NCI-H128 (cell line): ENCODE data around the gene FAM131A.
A peak's percentile ranks its signal among the peaks of the same experiment; 100 is the strongest.

ENCODE experiments used
- DNase-seq: peaks from one replicate; lab custom pipeline; 2025; ENCODE audit not compliant: unreplicated experiment; lab: John Stamatoyannopoulos, UW

Gene FAM131A, protein sequence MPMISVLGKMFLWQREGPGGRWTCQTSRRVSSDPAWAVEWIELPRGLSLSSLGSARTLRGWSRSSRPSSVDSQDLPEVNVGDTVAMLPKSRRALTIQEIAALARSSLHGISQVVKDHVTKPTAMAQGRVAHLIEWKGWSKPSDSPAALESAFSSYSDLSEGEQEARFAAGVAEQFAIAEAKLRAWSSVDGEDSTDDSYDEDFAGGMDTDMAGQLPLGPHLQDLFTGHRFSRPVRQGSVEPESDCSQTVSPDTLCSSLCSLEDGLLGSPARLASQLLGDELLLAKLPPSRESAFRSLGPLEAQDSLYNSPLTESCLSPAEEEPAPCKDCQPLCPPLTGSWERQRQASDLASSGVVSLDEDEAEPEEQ

DNA sequence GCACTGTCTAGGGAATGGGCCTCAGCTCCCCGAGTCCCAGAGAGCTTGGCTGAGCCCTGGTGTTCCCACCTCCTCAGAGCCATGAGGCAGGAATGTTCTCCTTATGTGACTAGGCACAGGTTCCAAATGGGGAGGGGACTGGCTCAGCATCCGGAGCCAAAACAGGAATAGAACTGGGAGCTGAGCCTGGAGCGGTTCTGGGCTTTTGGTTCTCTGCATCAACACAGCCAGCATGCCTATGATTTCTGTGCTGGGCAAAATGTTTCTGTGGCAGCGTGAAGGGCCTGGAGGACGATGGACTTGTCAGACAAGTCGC, at the start of gene FAM131A:
Gene FAM131A (plus strand): TSS at position 202 of the 316 bp plus-strand sequence. CDS start 31 bp downstream, at position 233.
- DNase-seq, result no peak

DNA sequence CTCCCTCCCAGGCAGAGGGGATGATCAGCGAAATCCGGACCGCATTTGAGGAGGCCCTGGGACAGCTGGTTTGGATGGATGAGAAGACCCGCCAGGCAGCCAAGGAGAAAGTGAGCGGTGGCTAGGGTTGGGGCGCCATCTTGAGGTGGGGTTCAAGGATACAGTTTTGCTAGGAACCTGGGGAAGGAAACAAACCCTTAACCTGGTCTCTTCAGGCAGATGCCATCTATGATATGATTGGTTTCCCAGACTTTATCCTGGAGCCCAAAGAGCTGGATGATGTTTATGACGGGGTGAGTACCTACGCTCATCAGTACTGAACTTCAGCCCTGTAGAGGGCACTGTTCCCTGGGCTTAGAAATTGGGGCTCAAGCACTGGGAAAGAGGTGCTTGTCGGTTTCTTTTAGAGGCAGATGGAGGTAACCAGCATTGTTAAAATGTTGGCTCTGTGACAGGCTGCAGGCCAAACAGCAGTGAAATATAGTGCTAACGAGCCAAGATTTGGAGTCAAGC, 47.9 kb upstream of the FAM131A start:
- DNase-seq, result peak; percentile 43

DNA sequence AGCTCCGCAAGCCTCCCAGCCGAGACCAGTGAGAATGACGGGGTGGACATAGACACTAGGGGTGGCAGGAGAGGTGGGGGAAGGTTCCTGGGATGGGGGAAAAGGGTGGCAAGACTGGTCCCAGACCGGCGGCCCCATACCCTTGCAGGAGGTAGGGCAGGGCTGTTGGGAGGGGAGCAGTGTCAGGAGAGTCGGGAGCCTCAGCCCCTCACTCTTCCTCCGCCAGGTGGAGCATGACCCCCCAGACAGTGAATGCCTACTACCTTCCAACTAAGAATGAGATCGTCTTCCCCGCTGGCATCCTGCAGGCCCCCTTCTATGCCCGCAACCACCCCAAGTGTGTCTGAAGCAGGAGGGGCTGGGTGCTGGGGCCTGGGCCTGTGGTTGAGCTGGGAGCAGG, 47.1 kb upstream of the FAM131A start:
- no peak for DNase-seq

DNA sequence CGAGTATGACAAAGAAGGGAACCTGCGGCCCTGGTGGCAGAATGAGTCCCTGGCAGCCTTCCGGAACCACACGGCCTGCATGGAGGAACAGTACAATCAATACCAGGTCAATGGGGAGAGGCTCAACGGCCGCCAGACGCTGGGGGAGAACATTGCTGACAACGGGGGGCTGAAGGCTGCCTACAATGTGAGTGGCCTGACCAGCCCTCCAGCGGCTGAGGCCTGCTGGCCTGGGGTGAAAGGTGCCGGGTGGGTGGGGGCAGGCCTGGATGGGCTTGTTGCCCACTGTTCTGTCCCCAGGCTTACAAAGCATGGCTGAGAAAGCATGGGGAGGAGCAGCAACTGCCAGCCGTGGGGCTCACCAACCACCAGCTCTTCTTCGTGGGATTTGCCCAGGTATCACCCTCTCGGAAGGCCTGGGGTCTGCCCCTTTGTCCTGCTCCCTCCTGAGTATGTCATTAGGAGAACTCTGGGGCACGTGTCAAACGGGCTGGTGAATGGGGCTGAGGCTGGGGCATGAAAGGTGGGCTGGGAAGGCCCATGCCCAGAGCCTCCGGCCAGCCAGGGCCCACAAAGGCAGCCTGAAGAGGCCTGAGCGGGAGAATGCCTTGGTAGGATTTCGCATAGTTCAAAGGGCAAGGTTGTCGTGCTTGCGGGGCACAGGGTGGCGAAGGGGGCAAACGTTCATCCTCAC, 46.2 kb upstream of the FAM131A start:
- DNase-seq, result no peak

DNA sequence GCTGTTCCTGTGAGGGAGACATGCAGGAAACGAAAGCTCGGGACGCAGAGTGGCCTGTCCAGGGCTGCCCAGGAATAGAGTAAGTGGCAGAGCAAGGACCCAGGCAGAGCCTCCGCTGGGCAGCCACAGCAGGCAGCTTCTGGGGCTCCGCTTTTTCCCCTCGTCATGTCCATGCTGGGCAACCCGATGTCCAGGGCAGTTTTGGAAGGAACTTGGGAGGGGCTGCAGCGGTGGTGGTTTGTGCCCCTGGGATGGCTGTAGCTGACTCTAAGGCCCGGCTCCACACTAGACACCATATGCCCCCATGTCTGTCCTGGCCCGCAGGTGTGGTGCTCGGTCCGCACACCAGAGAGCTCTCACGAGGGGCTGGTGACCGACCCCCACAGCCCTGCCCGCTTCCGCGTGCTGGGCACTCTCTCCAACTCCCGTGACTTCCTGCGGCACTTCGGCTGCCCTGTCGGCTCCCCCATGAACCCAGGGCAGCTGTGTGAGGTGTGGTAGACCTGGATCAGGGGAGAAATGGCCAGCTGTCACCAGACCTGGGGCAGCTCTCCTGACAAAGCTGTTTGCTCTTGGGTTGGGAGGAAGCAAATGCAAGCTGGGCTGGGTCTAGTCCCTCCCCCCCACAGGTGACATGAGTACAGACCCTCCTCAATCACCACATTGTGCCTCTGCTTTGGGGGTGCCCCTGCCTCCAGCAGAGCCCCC, 45.5 kb upstream of the FAM131A start:
- DNase-seq, result no peak

DNA sequence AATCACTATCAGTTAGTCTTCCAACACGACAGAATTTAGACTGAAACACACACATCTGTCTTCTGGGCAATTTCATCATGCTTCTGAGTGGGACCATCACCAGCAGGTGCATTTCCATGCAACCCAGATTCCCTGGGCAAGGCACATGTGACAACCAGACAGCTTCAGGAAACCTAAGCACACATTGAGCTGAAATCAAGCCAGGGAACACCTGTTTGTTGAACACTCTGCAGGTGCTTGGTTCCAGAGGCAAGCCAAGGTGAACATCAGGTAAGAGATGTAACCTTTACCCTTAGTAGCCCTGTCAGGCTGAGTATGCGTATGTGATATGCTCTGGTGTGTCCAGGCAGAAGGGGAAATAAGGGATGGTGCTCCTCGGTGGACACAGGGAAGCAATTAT, 41.6 kb upstream of the FAM131A start:
- DNase-seq, result no peak

DNA sequence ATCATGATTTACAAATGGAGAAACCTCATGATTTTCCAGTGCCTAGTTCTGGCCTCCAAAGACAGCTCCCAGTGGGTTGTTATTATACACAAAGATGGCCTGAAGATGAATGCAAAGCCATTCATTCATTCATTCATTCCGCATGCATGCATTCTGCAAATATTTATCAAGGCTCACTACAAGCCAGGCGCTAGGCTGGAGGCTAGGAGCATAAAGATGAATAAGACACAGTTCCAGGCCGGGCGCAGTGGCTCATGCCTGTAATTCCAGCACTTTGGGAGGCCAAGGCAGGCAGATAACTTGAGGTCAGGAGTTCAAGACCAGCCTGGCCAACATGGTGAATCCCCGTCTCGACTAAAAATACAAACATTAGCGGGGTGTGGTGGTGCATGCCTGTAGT, 40.8 kb upstream of the FAM131A start:
- DNase-seq, result no peak

DNA sequence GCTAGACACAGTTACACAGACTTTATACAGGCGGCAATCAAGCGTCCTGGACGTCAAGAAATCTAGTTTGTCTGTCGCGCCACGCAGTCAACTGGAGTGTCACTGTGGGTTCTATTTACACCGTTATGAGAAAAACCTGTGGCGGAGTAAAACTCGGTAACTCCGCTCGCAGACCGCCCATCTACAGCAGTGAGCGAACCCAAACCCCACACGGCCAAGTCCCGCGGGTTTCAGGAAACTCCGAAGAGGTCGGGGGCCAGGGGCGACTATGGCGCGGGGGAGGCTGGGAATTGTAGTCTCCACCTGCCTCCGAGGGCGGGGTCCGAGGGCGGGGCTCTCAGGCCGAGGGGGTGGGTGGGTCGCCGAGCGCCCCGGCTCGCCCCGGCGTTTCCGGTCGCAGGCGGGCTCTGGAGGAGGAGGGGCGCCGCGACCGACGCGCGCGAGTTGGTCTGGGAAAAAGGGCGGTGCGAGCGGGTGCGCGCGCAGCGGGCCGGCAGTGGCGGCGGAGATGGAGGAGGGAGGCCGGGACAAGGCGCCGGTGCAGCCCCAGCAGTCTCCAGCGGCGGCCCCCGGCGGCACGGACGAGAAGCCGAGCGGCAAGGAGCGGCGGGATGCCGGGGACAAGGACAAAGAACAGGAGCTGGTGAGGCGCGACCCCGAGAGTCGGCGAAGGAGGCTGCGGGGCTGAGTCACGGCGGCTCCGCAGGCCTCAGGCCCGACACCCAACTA, 38.5 kb upstream of the FAM131A start, which contains the start of gene PSMD2:
Gene PSMD2 (plus strand): TSS at position 483 of the 729 bp plus-strand sequence. CDS start 26 bp downstream, at position 509.
- DNase-seq, result peak; percentile 90

DNA sequence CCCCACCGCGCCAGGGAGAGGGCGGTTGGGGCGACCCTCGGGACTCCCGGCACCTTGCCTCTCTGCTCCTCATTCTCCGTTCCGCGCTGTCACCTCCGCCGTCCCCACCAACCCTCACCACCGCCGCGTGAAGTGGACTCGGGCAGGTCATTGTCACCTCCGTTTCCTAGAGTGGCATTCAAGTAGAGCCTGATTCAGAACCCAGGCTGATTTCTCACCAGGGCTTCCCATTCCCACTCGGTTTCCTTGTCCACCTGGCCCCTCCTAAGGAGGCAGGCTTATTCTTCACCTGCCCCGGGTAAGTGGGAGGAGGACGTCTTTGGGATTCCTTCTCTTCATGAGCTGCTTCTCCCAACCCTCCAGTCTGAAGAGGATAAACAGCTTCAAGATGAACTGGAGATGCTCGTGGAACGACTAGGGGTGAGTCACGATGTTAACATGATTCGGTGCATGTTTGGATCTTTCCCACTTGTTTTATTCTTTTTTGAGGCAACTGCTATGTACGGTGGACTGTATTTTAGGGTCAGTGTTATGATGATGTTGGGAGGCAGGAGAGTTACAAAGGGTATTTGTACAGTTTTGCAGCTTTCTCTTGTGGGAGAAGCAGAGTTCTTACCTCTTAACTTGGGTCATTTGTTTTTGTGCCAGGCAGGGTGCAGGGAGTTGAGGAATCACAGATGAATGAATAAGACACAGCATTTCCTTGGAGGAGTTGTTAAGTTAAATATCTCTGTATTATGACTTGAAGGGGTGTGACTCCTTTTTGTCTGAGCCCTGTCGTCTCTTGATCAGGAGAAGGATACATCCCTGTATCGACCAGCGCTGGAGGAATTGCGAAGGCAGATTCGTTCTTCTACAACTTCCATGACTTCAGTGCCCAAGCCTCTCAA, 37.7 kb upstream of the FAM131A start:
- DNase-seq, result no peak

DNA sequence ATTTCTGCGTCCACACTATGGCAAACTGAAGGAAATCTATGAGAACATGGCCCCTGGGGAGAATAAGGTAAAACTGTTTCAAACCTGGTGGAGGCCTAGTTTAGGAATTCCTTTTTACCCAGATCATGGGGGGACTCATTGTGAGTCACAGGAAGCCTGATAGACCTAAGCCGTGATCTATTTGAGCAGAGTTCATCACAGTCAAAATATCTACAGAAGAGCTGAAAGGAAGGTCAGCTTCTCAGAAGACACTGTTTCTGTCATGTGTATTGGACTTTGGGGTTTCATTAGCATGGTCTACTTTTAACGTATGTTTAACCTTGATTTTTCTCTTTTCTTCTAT, 37.1 kb upstream of the FAM131A start:
- DNase-seq, result no peak

DNA sequence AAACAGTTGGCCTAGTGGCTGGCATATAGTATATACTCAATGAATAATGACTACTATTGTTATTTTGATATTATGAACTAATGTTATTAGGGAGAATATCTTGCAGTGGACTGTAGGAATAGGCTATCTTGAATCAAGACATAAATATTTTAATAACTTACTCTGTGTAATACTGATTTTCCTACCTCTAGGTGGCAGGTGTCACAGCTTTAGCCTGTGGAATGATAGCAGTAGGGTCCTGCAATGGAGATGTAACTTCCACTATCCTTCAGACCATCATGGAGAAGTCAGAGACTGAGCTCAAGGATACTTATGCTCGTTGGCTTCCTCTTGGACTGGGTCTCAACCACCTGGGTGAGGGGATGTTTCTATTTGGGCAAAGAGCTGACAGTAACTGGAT, 31.8 kb upstream of the FAM131A start:
- DNase-seq, result no peak

DNA sequence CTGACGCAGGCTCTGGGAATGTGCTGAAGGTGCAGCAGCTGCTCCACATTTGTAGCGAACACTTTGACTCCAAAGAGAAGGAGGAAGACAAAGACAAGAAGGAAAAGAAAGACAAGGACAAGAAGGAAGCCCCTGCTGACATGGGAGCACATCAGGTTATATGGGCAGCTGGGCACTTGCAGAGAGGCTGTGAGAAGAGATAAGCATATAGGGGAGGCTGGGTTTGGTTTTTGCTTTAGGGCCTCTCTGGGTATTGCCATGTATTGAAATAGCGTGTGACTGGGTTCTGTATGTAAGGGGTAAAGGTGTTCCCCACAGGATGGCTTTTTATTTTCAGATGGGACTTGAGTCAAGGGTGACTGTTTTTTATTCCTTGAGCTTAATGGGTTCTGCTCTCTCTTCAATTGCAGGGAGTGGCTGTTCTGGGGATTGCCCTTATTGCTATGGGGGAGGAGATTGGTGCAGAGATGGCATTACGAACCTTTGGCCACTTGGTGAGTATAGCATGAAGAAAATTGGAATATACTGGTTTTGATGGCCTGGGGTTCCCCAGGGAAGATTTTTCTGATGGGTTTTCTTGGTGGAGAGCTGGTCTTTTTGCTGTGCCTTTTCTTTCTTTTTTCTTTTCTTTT, 30.9 kb upstream of the FAM131A start:
- no peak for DNase-seq

DNA sequence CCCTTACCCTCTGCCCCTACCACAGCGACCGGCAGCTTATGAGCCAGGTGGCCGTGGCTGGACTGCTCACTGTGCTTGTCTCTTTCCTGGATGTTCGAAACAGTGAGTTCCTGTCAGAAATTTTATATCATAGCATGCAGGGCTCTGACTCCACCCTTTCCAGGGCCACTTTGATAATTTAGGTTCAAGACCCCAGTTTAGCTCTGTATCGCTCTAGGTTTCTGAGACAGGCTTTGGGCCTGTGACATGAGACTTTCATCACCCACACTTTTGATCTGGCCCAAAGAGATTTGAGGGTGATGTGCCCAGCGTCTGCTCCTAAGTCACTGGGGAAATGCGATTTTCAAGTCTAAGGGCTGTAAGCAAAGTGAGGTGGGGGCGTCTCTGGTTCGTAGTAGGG, 29.5 kb upstream of the FAM131A start:
- no peak for DNase-seq

DNA sequence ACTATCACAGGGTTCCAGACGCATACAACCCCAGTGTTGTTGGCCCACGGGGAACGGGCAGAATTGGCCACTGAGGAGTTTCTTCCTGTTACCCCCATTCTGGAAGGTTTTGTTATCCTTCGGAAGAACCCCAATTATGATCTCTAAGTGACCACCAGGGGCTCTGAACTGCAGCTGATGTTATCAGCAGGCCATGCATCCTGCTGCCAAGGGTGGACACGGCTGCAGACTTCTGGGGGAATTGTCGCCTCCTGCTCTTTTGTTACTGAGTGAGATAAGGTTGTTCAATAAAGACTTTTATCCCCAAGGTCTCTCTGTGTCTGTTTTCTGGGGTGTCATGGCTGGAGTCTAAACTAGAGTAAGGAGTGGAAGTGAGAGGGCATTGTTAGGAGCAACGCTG, 28.7 kb upstream of the FAM131A start:
- no peak for DNase-seq

DNA sequence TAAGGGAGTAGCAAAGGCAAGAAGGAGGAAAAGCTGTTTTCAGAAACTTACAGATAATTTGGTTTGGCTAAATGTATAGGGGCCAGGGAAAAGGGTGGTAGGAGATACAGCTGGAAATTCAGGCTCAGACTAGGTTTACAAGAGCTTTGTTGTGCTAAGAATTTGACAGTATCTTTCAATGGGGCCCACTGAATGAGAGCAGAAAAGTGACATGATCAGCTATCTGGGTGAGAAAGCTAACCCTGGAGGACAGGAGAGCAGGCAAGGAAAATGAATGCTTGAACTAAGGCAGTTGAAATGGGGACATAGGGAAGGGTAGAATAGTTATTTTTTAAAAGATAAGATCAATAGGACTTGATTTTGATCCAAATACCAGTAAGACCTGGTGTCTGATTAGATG, 25.8 kb upstream of the FAM131A start:
- DNase-seq, result no peak

DNA sequence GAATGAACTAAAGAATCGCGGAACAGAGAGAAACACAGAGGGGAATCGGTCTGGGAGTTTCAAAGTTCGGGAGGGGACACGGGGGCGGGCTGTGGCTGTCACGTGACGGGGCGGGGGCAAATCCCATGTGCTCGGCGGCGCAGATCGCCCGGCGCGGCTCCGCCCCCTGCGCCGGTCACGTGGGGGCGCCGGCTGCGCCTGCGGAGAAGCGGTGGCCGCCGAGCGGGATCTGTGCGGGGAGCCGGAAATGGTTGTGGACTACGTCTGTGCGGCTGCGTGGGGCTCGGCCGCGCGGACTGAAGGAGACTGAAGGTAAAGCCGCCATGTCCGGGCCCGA, 23.1 kb upstream of the FAM131A start, which contains the start of gene EIF4G1:
Gene EIF4G1 (plus strand): TSS at position 244 of the 337 bp plus-strand sequence. CDS start 1,191 bp downstream, outside the sequence.
- DNase-seq, result peak; percentile 82

DNA sequence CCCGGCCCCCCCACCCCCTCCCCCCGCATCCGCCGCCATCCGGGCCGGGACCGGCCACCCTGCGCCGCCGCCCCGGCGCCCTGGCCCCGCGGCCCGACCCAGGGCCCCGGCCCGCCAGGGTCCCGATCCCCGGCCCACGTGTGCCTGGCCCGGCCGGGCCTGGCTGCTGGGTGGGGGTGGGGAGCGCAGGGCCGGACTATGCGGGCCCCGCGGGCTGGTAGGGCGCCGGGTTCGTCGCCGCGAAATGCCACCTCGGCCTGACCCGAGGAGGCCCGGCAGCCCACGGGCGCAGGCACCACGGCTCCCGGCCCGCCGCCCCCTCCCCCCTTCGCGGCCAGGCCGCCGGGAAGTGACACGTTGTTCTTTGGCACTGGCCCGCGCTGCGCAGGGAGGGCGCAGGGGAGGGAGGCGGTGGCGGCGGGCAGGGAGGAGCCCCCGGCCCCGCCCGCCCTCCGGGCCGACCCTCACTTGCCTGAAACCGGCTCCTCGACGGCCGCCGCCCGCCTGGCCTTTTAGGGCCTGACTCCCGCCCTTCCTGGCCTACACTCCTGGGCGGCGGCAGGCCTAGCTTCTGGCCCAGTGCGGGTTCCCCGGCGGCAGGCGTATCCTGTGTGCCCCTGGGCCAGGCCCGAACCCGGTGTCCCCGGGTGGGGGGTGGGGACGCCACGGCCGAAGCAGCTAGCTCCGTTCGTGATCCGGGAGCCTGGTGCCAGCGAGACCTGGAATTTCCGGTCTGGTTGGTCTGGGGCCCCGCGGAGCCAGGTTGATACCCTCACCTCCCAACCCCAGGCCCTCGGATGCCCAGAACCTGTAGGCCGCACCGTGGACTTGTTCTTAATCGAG, 22.5 kb upstream of the FAM131A start:
- no peak for DNase-seq

DNA sequence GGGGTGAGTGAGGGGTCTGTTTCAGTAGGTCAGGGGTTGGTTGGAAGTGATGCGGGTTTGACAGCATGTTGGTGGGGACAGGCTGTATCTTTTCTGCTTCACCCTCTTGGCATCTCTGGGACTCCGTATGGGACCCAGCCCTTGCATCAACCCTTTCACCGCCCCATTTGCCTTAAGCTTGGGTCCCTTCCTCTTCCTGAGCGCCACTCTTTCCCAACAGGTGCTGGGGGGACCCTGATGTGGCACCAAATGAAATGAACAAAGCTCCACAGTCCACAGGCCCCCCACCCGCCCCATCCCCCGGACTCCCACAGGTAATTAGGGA, 21.9 kb upstream of the FAM131A start:
- DNase-seq, result no peak
